Progenitor cell of endocrine pancreas (in vitro differentiated cells): ENCODE measurements around the gene KCNMA1. TPM values are rescaled to one million over a fixed set of nuclear protein-coding genes. Genes with fewer than 3 reads are reported as not detected.

Experiments used
- DNase-seq: peaks from one replicate; pipeline ENCODE4 v3.0.0; 2021; ENCODE audit warnings: low spot score; ENCODE audit not compliant: unreplicated experiment
- H3K27ac Mint-ChIP-seq: 2 replicates; pipeline ENCODE4 v1.8.0; 2021; ENCODE audit warnings: mild to moderate bottlenecking, moderate library complexity, mixed read lengths
- H3K27me3 Mint-ChIP-seq: 2 replicates; pipeline ENCODE4 v1.8.0; 2021; ENCODE audit warnings: mixed read lengths
- H3K36me3 Mint-ChIP-seq: 2 replicates; pipeline ENCODE4 v1.8.0; 2022; ENCODE audit warnings: mixed read lengths; ENCODE audit not compliant: insufficient read depth
- H3K4me1 Mint-ChIP-seq: 2 replicates; pipeline ENCODE4 v1.8.0; 2021; ENCODE audit warnings: low read depth, mixed read lengths
- H3K4me3 Mint-ChIP-seq: 2 replicates; pipeline ENCODE4 v1.8.0; 2021; ENCODE audit warnings: low read depth, mild to moderate bottlenecking, moderate library complexity, mixed read lengths
- H3K9me3 Mint-ChIP-seq: 2 replicates; pipeline ENCODE4 v1.8.0; 2021; ENCODE audit warnings: low read depth, mixed read lengths
- total RNA-seq: library from RNA; stranded (reverse); gene quantifications from 2 replicates; pipeline ENCODE4 v1.2.1, GENCODE V29; 2021
- TF ChIP-seq, protein P1 (sequence below): fragments of 200-600 bp; sonication (generic); IDR thresholded peaks from one replicate; pipeline ENCODE4 v1.5.0; 2021; ENCODE audit warnings: antibody characterized with exemption, mild to moderate bottlenecking; ENCODE audit not compliant: unreplicated experiment

Gene KCNMA1
- total RNA-seq, 1 donor from 2014 or later: 5.8 TPM

DNA sequence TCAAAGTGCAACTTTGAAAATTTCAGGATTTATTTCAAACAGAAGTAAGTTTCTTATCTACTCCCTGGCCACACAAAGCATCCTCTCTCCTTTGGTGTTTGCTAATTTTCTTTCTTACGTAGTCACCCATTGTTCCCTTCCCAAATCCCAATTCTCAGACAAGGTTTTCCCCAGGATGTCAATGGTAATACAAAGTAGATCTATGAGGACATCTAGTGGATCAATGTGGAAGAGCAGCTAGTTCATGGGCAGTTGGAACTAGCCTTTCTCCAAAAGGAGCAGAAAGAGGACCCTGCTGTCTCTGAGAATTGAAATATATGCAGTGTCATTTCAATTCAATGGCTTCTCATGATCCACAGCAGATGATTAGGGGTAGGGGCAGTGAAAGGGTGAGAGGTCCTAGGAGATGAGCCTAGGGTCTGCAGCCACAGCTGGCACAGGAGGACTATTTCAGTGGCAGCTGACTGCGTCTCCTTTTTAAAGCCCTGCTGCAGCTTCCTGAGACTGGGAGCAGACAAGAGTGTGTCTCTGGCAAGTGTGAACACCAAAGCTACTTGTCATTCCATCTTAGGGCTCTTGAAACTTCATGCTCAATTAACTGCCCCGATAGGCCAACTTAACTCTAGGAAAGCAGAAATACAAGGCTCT, 632.6 kb downstream of the KCNMA1 start:
- Mint-ChIP-seq H3K27ac (no peak overlapping the region), H3K9me3 (no peaks in the 10 kb centered on the region), H3K27me3 (peaks cover 13% of the 10 kb centered on the region), H3K36me3 (no peaks in the 10 kb centered on the region), H3K4me3 (no peak overlapping the region), H3K4me1 (peaks cover 1% of the 10 kb centered on the region)
- DNase-seq: peak; percentile 14
- TF ChIP-seq, protein P1, sequence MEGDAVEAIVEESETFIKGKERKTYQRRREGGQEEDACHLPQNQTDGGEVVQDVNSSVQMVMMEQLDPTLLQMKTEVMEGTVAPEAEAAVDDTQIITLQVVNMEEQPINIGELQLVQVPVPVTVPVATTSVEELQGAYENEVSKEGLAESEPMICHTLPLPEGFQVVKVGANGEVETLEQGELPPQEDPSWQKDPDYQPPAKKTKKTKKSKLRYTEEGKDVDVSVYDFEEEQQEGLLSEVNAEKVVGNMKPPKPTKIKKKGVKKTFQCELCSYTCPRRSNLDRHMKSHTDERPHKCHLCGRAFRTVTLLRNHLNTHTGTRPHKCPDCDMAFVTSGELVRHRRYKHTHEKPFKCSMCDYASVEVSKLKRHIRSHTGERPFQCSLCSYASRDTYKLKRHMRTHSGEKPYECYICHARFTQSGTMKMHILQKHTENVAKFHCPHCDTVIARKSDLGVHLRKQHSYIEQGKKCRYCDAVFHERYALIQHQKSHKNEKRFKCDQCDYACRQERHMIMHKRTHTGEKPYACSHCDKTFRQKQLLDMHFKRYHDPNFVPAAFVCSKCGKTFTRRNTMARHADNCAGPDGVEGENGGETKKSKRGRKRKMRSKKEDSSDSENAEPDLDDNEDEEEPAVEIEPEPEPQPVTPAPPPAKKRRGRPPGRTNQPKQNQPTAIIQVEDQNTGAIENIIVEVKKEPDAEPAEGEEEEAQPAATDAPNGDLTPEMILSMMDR: peak; percentile 84

GRCh38 chr10:77002872-77003271, 634.7 kb downstream of the KCNMA1 start:
- peaks cover 1% of the 10 kb centered on the region for H3K4me1 Mint-ChIP-seq
- H3K27me3 Mint-ChIP-seq: peaks cover 13% of the 10 kb centered on the region
- no peak for DNase-seq
- H3K4me3 Mint-ChIP-seq: no peak overlapping the region
- H3K36me3 Mint-ChIP-seq: no peaks in the 10 kb centered on the region
- H3K27ac Mint-ChIP-seq: no peak overlapping the region
- TF ChIP-seq, protein P1: no peak
- H3K9me3 Mint-ChIP-seq: no peaks in the 10 kb centered on the region

DNA sequence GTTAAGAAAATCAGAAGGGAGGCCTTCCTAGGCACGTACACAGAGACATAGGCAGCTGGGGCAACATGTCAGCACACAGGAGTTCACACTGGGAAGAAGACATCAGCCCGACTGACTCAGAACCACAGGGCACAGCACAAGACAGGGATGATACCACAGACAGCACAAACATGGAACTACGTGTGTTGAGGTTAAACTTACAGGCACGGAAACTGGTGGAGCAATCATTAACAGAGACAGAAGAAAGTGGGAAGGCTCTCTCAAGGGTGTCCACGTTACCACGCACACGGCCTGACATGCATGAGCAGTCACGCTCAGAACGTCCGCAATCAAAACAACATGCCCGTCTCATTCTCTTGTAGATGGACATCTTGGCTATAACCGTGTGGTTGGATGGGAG, 636.4 kb downstream of the KCNMA1 start:
- no peak for DNase-seq
- Mint-ChIP-seq H3K9me3 (no peaks in the 10 kb centered on the region), H3K36me3 (no peaks in the 10 kb centered on the region), H3K4me3 (no peak overlapping the region), H3K4me1 (peaks cover 1% of the 10 kb centered on the region), H3K27ac (no peak overlapping the region), H3K27me3 (peaks cover 13% of the 10 kb centered on the region)
- TF ChIP-seq, protein P1: no peak

- TF ChIP-seq, protein P1: no peak
- H3K36me3 Mint-ChIP-seq: no peaks in the 10 kb centered on the region
- peaks cover 14% of the 10 kb centered on the region for H3K27me3 Mint-ChIP-seq
- no peak overlapping the region for H3K4me3 Mint-ChIP-seq
- H3K27ac Mint-ChIP-seq: no peak overlapping the region
- H3K9me3 Mint-ChIP-seq: no peaks in the 10 kb centered on the region
- no peak for DNase-seq
- peaks cover 4% of the 10 kb centered on the region for H3K4me1 Mint-ChIP-seq
These were observed 639.2 kb downstream of the KCNMA1 start for GRCh38 chr10:76998451-76998850.

GRCh38 chr10:76997631-76998030, 640.0 kb downstream of the KCNMA1 start:
- no peak overlapping the region for H3K27ac Mint-ChIP-seq
- H3K36me3 Mint-ChIP-seq: no peaks in the 10 kb centered on the region
- DNase-seq: no peak
- peaks cover 7% of the 10 kb centered on the region for H3K4me1 Mint-ChIP-seq
- no peak overlapping the region for H3K4me3 Mint-ChIP-seq
- peaks cover 14% of the 10 kb centered on the region for H3K27me3 Mint-ChIP-seq
- no peaks in the 10 kb centered on the region for H3K9me3 Mint-ChIP-seq
- TF ChIP-seq, protein P1: no peak
